Transverse colon (tissue), 4 donors: ENCODE results near the gene CANX. TPM values are rescaled to one million over a fixed set of nuclear protein-coding genes. Genes with fewer than 3 reads are reported as not detected.

Experiments
- DNase-seq: peaks from one replicate; pipeline ENCODE4 v3.0.0-alpha.2; 2019
- H3K27ac ChIP-seq, 4 donors: fragments of 200-600 bp; sonication (generic); 2 replicates each; pipeline ENCODE4 v1.5.1; 2016 to 2018; ENCODE audit warnings: inconsistent platforms in 4 of 4
- H3K27me3 ChIP-seq: fragments of 200-600 bp; sonication (generic); 2 replicates; pipeline ENCODE4 v1.5.1; 2017; ENCODE audit warnings: inconsistent platforms
- H3K36me3 ChIP-seq, 4 donors: fragments of 200-600 bp; sonication (generic); 2 replicates each; pipeline ENCODE4 v1.5.1; 2017 to 2019; ENCODE audit warnings: inconsistent platforms in 4 of 4
- H3K4me1 ChIP-seq, 4 donors: fragments of 200-600 bp; sonication (generic); 2 replicates each; pipeline ENCODE4 v1.5.1; 2017 to 2020; ENCODE audit warnings: inconsistent platforms in 4 of 4
- H3K4me3 ChIP-seq, 4 donors: fragments of 200-600 bp; sonication (generic); 1 replicate in 1 of 4; 2 replicates in 3 of 4; pipeline versions ENCODE4 v1.5.1 to v1.6.1; 2017 to 2019; ENCODE audit warnings: inconsistent platforms in 4 of 4
- H3K9me3 ChIP-seq, 2 donors: fragments of 200-600 bp; sonication (generic); 2 replicates each; pipeline ENCODE4 v1.5.1; 2017 to 2019; ENCODE audit warnings: inconsistent platforms in 2 of 2
- CTCF ChIP-seq, 5 experiments: fragments of 200-600 bp in 3 of 5; fragments of 450-650 bp in 2 of 5; sonication (generic) in 3 of 5; IDR thresholded peaks; 1 replicate in 2 of 5; 2 replicates in 3 of 5; pipeline ENCODE4 v1.5.1; 2016 to 2017; ENCODE audit warnings: antibody characterized with exemption in 5 of 5, inconsistent platforms in 3 of 5, mild to moderate bottlenecking in 2 of 5, moderate library complexity in 1 of 5
- EP300 ChIP-seq: sonication (generic); formaldehyde crosslinking; IDR thresholded peaks from one replicate; pipeline ENCODE4 v1.6.1; 2017; ENCODE audit warnings: antibody characterized with exemption, low read depth
- POLR2A ChIP-seq: fragments of 450-650 bp; IDR thresholded peaks from one replicate; pipeline ENCODE4 v1.6.1; 2016; ENCODE audit warnings: antibody characterized with exemption, mild to moderate bottlenecking, moderate library complexity
- POLR2AphosphoS5 ChIP-seq, 3 donors: sonication (generic); formaldehyde crosslinking; IDR thresholded peaks; one replicate each; pipeline ENCODE4 v1.6.1; 2016; ENCODE audit warnings: antibody characterized with exemption in 3 of 3
- WGBS, 2 donors: methylation state at CpG; one replicate each; pipeline ENCODE4 v1.1.5; 2018; ENCODE audit warnings: low coverage in 1 of 2; 5-methylcytosine and 5-hydroxymethylcytosine counted together
- in situ Hi-C, 4 donors: fragments of 200-750 bp; cut with MboI; loops; one replicate each; pipeline versions ENCODE4 v1.15.0 to v1.15.1; 2017; ENCODE audit warnings: low sequenced_read_pairs in 3 of 4, low pct_ligation_motif_present in 1 of 4, low pct_unique_long_range_greater_than_20kb in 1 of 4
- intact Hi-C: fragments of 100-400 bp; cut with DNase I; formaldehyde crosslinking; loops from one replicate; pipeline ENCODE4 v1.15.1; 2023; ENCODE audit warnings: low total_unique reads
- total RNA-seq, 4 donors: library from RNA; depleted of rRNA; stranded (reverse); fragments of >200 nt; gene quantifications; one replicate each; pipeline ENCODE4 v1.1.0, GENCODE V29; 2016

CANX gene
- total RNA-seq, 4 donors from 2014 or later, result 124 to 398 (median 270) TPM

DNA sequence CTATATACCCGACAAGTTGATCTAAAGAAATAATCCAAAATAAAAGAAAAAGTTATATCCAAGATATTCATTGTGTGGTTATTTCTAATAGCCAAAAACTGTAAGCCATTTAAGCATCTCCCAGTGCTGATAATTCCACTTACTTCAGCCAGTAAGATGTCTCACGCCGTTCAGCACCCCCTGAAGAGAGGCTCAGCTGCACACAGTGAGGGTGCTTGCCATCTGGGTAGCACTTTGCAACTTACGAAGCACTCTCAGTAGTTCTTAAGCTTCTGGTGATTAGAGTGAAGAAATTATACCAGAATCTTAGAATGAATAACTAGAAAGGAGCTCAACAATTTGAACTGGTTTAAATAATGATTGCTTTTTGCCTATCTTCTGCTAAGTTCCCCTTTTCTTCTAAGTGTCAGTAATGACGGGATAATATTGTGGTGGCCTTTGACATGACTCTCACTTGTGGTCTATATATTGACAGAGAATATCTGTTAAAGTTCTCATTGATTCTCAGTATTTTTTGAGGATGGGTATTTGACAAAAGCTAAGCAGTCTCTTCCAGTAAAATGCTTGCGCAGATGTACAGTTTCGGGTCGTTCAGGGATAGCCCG is 68.8 kb downstream of the CANX start:
- DNase-seq, result no peak
- H3K9me3 ChIP-seq, result no peaks in the 10 kb centered on the region
- H3K36me3 ChIP-seq, result peaks cover 0 to 43% (median 23%) of the 10 kb centered on the region in 4 donors
- 87 to 90% methylated on average over 5 to 9 of the region's 9 CpGs for WGBS, 2 donors
- no peak overlapping the region for H3K4me3 ChIP-seq
- no peak for TF ChIP-seq POLR2A
- TF ChIP-seq POLR2AphosphoS5 (IDR thresholded peaks at IDR 0.05), result no peak
- no peak for TF ChIP-seq CTCF (IDR thresholded peaks at IDR 0.05)
- no peak for TF ChIP-seq EP300
- in situ Hi-C loops, result no loop called here
- intact Hi-C loops, result no loop called here
- H3K27me3 ChIP-seq, result no peaks in the 10 kb centered on the region
- no peak overlapping the region for H3K27ac ChIP-seq
- H3K4me1 ChIP-seq, result peaks cover 14 to 34% (median 23%) of the 10 kb centered on the region in 4 donors

DNA sequence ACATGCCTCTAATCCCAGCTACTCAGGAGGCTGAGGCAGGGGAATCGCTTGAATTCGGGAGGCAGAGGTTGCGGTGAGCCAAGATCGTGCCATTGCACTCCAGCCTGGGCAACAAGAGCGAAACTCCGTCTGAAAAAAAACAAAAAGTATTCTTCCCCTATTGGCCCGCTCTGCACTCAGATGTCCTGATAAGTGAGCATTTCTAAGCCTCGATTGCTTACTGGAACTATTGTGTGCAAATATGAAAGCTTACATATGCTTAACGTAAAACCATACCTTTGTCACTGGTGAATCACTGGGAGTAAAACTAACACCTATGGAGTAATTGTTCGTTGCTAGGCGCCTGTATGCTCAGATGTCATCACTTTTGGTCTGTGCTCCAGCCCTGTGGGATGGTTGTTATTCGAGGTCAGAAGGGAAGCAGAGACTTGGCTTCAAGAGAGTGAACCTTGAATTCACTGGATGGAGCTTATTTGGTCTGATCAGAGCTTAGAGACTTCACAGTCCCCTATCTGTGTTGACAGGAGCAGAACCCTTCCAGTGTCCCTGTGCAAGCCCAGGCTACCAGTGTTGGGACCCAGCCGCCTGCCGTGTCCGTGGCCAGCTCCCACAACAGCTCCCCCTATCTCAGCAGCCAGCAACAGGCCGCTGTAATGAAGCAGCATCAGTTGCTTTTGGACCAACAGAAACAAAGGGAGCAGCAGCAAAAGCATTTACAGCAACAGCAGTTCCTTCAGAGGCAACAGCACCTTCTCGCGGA is 69.7 kb downstream of the CANX start:
- TF ChIP-seq POLR2AphosphoS5 (IDR thresholded peaks at IDR 0.05), result no peak
- no peak for TF ChIP-seq CTCF (IDR thresholded peaks at IDR 0.05)
- TF ChIP-seq POLR2A, result no peak
- TF ChIP-seq EP300, result no peak
- DNase-seq, result no peak
- Histone ChIP-seq H3K36me3 (peaks cover 0 to 48% (median 26%) of the 10 kb centered on the region in 4 donors), H3K27ac (no peak overlapping the region), H3K4me1 (peaks cover 7 to 25% (median 14%) of the 10 kb centered on the region in 4 donors), H3K4me3 (no peak overlapping the region), H3K9me3 (no peaks in the 10 kb centered on the region), H3K27me3 (no peaks in the 10 kb centered on the region)
- intact Hi-C loops (no loop called here), in situ Hi-C loops (no loop called here)
- WGBS, 2 donors, result 94 to 95% methylated on average over 13 to 18 of the region's 18 CpGs

DNA sequence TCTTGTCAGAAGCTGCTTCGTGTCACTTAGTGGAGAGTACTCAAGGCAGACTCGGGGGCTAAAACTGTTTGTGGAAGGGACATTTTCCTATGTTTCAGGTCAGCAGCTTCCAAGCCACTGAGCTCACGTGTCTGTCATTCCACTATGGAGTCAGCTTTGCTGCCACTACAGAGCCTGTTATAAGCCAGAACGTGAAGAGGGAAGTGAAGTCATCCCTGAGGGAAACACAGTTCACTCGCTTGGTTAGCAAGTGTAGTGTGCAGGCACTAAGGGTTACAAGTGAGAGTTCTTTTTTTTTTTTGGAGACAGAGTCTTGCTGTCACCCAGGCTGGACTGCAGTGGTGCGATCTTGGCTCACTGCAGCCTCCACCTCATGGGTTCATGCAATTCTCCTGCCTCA is 70.5 kb downstream of the CANX start:
- 84 to 88% methylated on average over 5 to 6 of the region's 6 CpGs for WGBS, 2 donors
- peaks cover 0 to 18% (median 8%) of the 10 kb centered on the region in 4 donors for H3K4me1 ChIP-seq
- TF ChIP-seq EP300 (no peak), CTCF (IDR thresholded peaks at IDR 0.05) (no peak), POLR2AphosphoS5 (IDR thresholded peaks at IDR 0.05) (no peak), POLR2A (no peak)
- no peak overlapping the region for H3K27ac ChIP-seq
- intact Hi-C loops, result no loop called here
- in situ Hi-C loops, result no loop called here
- H3K36me3 ChIP-seq, result peaks cover 0 to 55% (median 29%) of the 10 kb centered on the region in 4 donors
- H3K9me3 ChIP-seq, result no peaks in the 10 kb centered on the region
- DNase-seq, result no peak
- no peaks in the 10 kb centered on the region for H3K27me3 ChIP-seq
- H3K4me3 ChIP-seq, result no peak overlapping the region

GRCh38 chr5:179769796-179770195 is 71.0 kb downstream of the CANX start:
- no peak for DNase-seq
- TF ChIP-seq POLR2A, result no peak
- TF ChIP-seq EP300, result no peak
- TF ChIP-seq POLR2AphosphoS5 (IDR thresholded peaks at IDR 0.05), result no peak
- no peak for TF ChIP-seq CTCF (IDR thresholded peaks at IDR 0.05)
- intact Hi-C loops (no loop called here), in situ Hi-C loops (no loop called here)
- Histone ChIP-seq H3K4me3 (no peak overlapping the region), H3K36me3 (peaks cover 0 to 55% (median 30%) of the 10 kb centered on the region in 4 donors), H3K27me3 (no peaks in the 10 kb centered on the region), H3K9me3 (no peaks in the 10 kb centered on the region), H3K4me1 (peaks cover 0 to 17% (median 7%) of the 10 kb centered on the region in 4 donors), H3K27ac (no peak overlapping the region)
- 92 to 100% methylated on average over 1 to 5 of the region's 5 CpGs for WGBS, 2 donors
